GM13977 (cell line): ENCODE results near the gene EGR4.
A peak's percentile ranks its signal among the peaks of the same experiment; 100 is the strongest.

Experiments used
- DNase-seq: peaks from one replicate; pipeline ENCODE4 v3.0.0; 2012; ENCODE audit warnings: low spot score
- in situ Hi-C: fragments of 300-500 bp; cut with MboI; formaldehyde crosslinking; loops from one replicate; pipeline ENCODE4 v1.12.0; 2022; ENCODE audit warnings: low sequenced_read_pairs, low pct_unique_long_range_greater_than_20kb, mixed read lengths, inconsistent platforms; ENCODE audit not compliant: unreplicated experiment
- TF ChIP-seq, protein P1 (sequence below): IDR thresholded peaks from 2 replicates; pipeline ENCODE4 v1.5.1; 2012; ENCODE audit warnings: mild to moderate bottlenecking, control low read depth; ENCODE audit not compliant: insufficient read depth; ENCODE audit errors: extremely low read depth, missing control alignments

The EGR4 gene

GRCh38 chr2:73292316-73292905, 937 bp downstream of the EGR4 start:
- in situ Hi-C loops, result no loop called here
- TF ChIP-seq, protein P1, sequence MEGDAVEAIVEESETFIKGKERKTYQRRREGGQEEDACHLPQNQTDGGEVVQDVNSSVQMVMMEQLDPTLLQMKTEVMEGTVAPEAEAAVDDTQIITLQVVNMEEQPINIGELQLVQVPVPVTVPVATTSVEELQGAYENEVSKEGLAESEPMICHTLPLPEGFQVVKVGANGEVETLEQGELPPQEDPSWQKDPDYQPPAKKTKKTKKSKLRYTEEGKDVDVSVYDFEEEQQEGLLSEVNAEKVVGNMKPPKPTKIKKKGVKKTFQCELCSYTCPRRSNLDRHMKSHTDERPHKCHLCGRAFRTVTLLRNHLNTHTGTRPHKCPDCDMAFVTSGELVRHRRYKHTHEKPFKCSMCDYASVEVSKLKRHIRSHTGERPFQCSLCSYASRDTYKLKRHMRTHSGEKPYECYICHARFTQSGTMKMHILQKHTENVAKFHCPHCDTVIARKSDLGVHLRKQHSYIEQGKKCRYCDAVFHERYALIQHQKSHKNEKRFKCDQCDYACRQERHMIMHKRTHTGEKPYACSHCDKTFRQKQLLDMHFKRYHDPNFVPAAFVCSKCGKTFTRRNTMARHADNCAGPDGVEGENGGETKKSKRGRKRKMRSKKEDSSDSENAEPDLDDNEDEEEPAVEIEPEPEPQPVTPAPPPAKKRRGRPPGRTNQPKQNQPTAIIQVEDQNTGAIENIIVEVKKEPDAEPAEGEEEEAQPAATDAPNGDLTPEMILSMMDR, result no peak
- peak; percentile 33 for DNase-seq

GRCh38 chr2:73291461-73292315, 1.7 kb downstream of the EGR4 start:
- peak; percentile 46 for DNase-seq
- TF ChIP-seq, protein P1, result no peak
- in situ Hi-C loops, result no loop called here

- in situ Hi-C loops, result no loop called here
- TF ChIP-seq, protein P1, result no peak
- DNase-seq, result peak; percentile 79
Observed at GRCh38 chr2:73291093-73291460, 2.3 kb downstream of the EGR4 start.

DNA sequence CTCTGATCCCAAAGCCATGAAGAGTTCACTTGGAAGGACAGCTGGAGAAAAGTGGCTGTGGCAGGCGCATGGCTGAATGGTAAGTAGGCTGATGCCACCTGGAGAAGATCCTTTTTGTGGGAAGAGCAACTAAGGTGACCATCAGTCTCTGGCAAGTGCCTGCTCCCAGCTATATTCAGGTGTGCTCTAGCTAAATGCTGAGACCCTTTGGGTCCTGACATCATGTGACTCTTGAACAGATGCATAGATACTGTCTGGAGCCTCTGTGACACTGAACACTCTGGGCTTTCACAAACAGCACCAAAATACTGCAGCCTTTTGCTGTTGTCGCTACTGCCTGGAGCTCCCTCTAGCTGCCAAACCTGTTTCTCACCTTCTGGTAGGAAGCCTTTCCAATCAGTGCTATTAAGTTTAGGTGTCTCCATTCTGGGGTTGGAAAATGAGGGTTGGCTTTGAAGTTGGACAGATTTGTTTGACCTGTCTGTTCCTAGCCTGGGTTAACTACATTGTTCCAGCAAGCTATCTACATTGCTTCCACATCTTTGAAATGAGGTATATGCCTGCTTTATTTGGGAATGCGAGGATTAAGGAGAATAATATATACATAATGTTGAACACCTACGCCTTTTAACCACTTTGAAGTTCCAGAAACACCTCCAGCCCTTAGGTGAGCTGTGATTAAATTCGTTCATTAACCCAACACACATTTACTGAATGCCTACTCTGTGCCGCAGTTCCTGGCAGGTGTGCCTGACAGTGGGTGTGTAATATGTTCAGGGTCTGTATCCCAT, 3.1 kb downstream of the EGR4 start:
- TF ChIP-seq, protein P1, result peak; percentile 83
- DNase-seq, result peak; percentile 71
- in situ Hi-C loops, result no loop called here

- TF ChIP-seq, protein P1, result peak; percentile 11
- no peak for DNase-seq
- in situ Hi-C loops, result no loop called here
Observed at GRCh38 chr2:73289304-73289703, 4.0 kb downstream of the EGR4 start.

GRCh38 chr2:73286134-73286655, 7.2 kb downstream of the EGR4 start:
- no peak for DNase-seq
- TF ChIP-seq, protein P1, result no peak
- in situ Hi-C loops, result no loop called here
